Measurements from ENCODE around the gene HOXA6.

HOXA6 gene

GRCh38 chr7:27123007-27123476, 24.5 kb downstream of the HOXA6 start:
- TF ChIP-seq, protein P1, sequence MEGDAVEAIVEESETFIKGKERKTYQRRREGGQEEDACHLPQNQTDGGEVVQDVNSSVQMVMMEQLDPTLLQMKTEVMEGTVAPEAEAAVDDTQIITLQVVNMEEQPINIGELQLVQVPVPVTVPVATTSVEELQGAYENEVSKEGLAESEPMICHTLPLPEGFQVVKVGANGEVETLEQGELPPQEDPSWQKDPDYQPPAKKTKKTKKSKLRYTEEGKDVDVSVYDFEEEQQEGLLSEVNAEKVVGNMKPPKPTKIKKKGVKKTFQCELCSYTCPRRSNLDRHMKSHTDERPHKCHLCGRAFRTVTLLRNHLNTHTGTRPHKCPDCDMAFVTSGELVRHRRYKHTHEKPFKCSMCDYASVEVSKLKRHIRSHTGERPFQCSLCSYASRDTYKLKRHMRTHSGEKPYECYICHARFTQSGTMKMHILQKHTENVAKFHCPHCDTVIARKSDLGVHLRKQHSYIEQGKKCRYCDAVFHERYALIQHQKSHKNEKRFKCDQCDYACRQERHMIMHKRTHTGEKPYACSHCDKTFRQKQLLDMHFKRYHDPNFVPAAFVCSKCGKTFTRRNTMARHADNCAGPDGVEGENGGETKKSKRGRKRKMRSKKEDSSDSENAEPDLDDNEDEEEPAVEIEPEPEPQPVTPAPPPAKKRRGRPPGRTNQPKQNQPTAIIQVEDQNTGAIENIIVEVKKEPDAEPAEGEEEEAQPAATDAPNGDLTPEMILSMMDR (IDR thresholded peaks at IDR 0.05; ENCODE audit: low read length), result no peak
- no peak for TF ChIP-seq EZH2 (IDR thresholded peaks at IDR 0.05; ENCODE audit: borderline replicate concordance, low read length)
- H3K9me2 ChIP-seq (ENCODE audit: low read depth, low read length), result no peaks in the 10 kb centered on the region
- H3K9me3 ChIP-seq (ENCODE audit: low read length), result no peaks in the 10 kb centered on the region
- H4K20me1 ChIP-seq (ENCODE audit: insufficient read depth, low read length), result no peaks in the 10 kb centered on the region
- H3K27ac ChIP-seq (ENCODE audit: low read depth, low read length, poor library complexity, severe bottlenecking), result no peak overlapping the region
- no peaks in the 10 kb centered on the region for H3K36me3 ChIP-seq (ENCODE audit: insufficient read depth, low read length)
- no peak overlapping the region for H3K4me2 ChIP-seq (ENCODE audit: low read length)
- H3K4me3 ChIP-seq (ENCODE audit: low read depth, low read length, poor library complexity, severe bottlenecking), result no peak overlapping the region
- no peaks in the 10 kb centered on the region; the same call in 1 of the 2 replicates for H3K27me3 ChIP-seq (ENCODE audit: insufficient read depth, low read length)
- no peak overlapping the region for H3K9ac ChIP-seq (ENCODE audit: low read length)
- no peak overlapping the region for H2AFZ ChIP-seq (ENCODE audit: low read length)
- H3K4me1 ChIP-seq (ENCODE audit: insufficient read depth, low read length, severe bottlenecking), result no peaks in the 10 kb centered on the region
- H3F3A ChIP-seq (ENCODE audit: insufficient read depth, low read length), result no peaks in the 10 kb centered on the region
- H3K79me2 ChIP-seq (ENCODE audit: insufficient read depth, low read length), result no peaks in the 10 kb centered on the region

- Histone ChIP-seq H3K9me3 (ENCODE audit: low read length) (no peaks in the 10 kb centered on the region), H4K20me1 (ENCODE audit: insufficient read depth, low read length) (no peaks in the 10 kb centered on the region), H3K4me1 (ENCODE audit: insufficient read depth, low read length, severe bottlenecking) (no peaks in the 10 kb centered on the region), H3K4me3 (ENCODE audit: low read depth, low read length, poor library complexity, severe bottlenecking) (no peak overlapping the region), H3K9me2 (ENCODE audit: low read depth, low read length) (no peaks in the 10 kb centered on the region), H3K9ac (ENCODE audit: low read length) (no peak overlapping the region), H3K27me3 (ENCODE audit: insufficient read depth, low read length) (no peaks in the 10 kb centered on the region; the same call in 1 of the 2 replicates), H3F3A (ENCODE audit: insufficient read depth, low read length) (no peaks in the 10 kb centered on the region), H3K27ac (ENCODE audit: low read depth, low read length, poor library complexity, severe bottlenecking) (no peak overlapping the region), H3K79me2 (ENCODE audit: insufficient read depth, low read length) (no peaks in the 10 kb centered on the region), H2AFZ (ENCODE audit: low read length) (no peak overlapping the region), H3K4me2 (ENCODE audit: low read length) (no peak overlapping the region), H3K36me3 (ENCODE audit: insufficient read depth, low read length) (no peaks in the 10 kb centered on the region)
- TF ChIP-seq, protein P1 (IDR thresholded peaks at IDR 0.05; ENCODE audit: low read length), result no peak
- TF ChIP-seq EZH2 (IDR thresholded peaks at IDR 0.05; ENCODE audit: borderline replicate concordance, low read length), result no peak
Observed at GRCh38 chr7:27122077-27122910, 25.3 kb downstream of the HOXA6 start.

DNA sequence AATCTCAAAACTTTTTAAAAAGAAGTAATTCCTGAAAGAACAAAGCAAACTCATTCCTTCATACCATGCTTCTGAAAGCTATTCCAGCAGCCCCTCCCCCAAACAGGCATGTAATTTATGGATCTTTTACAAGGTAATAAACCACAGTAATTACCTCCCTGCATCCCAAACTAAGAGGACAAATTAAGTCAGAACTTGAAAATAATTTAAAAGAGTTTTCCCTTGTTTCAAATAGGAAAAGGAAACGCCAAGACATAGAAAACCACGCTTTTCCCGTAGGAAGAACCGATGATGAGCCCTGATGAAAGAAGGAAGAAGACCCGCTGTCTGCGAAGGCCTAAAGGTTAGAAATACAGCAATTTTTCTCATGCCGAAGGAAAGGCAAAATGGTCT, 25.9 kb downstream of the HOXA6 start:
- Histone ChIP-seq H3K27me3 (ENCODE audit: insufficient read depth, low read length) (no peaks in the 10 kb centered on the region; the same call in 1 of the 2 replicates), H3K4me1 (ENCODE audit: insufficient read depth, low read length, severe bottlenecking) (no peaks in the 10 kb centered on the region), H2AFZ (ENCODE audit: low read length) (no peak overlapping the region), H3K4me3 (ENCODE audit: low read depth, low read length, poor library complexity, severe bottlenecking) (no peak overlapping the region), H4K20me1 (ENCODE audit: insufficient read depth, low read length) (no peaks in the 10 kb centered on the region), H3K9ac (ENCODE audit: low read length) (no peak overlapping the region), H3K79me2 (ENCODE audit: insufficient read depth, low read length) (no peaks in the 10 kb centered on the region), H3F3A (ENCODE audit: insufficient read depth, low read length) (no peaks in the 10 kb centered on the region), H3K36me3 (ENCODE audit: insufficient read depth, low read length) (no peaks in the 10 kb centered on the region), H3K4me2 (ENCODE audit: low read length) (no peak overlapping the region), H3K9me3 (ENCODE audit: low read length) (no peaks in the 10 kb centered on the region), H3K27ac (ENCODE audit: low read depth, low read length, poor library complexity, severe bottlenecking) (no peak overlapping the region), H3K9me2 (ENCODE audit: low read depth, low read length) (no peaks in the 10 kb centered on the region)
- no peak for TF ChIP-seq EZH2 (IDR thresholded peaks at IDR 0.05; ENCODE audit: borderline replicate concordance, low read length)
- TF ChIP-seq, protein P1 (IDR thresholded peaks at IDR 0.05; ENCODE audit: low read length), result no peak
